ENCODE results near the gene RHOA. TPM values are rescaled to one million over a fixed set of nuclear protein-coding genes. Genes with fewer than 3 reads are reported as not detected.

RHOA gene
- total and polyA plus RNA-seq, 2 of the 4 experiments (the other 2 are of a cell fraction), result 383 to 879 TPM

GRCh38 chr3:49339581-49339940 lies 72.2 kb downstream of the RHOA start (continued):
- no peak for TF ChIP-seq ELK1 (IDR thresholded peaks at IDR 0.05; ENCODE audit: borderline replicate concordance, low read depth, low read length)
- no peak for TF ChIP-seq CEBPB (IDR thresholded peaks at IDR 0.05; ENCODE audit: low read depth, low read length)
- TF ChIP-seq MAFK (IDR thresholded peaks at IDR 0.05; ENCODE audit: low read depth, low read length), result no peak
- no peak for TF ChIP-seq MXI1 (IDR thresholded peaks at IDR 0.05; ENCODE audit: borderline replicate concordance, low read depth, low read length)
- no peak for TF ChIP-seq NFE2L2 (IDR thresholded peaks at IDR 0.05; ENCODE audit: low read depth, low read length)
- TF ChIP-seq BHLHE40 (IDR thresholded peaks at IDR 0.05; ENCODE audit: low read depth, low read length), result no peak

All from IMR-90 (cell line).